CD4-positive, alpha-beta T cell treated with Interleukin-12 subunit alpha and Interleukin-12 subunit beta, for 1 hour (primary cell): ENCODE measurements around the gene RPS6KB2.
"Not testable (repeated sequence)": the region's sequence is repeated elsewhere in the genome, so short reads cannot be mapped to it uniquely, and the experiment has no call there.

Source experiments
- DNase-seq: peaks from one replicate; pipeline ENCODE4 v3.0.0-alpha.2; 2020

Gene RPS6KB2

DNA sequence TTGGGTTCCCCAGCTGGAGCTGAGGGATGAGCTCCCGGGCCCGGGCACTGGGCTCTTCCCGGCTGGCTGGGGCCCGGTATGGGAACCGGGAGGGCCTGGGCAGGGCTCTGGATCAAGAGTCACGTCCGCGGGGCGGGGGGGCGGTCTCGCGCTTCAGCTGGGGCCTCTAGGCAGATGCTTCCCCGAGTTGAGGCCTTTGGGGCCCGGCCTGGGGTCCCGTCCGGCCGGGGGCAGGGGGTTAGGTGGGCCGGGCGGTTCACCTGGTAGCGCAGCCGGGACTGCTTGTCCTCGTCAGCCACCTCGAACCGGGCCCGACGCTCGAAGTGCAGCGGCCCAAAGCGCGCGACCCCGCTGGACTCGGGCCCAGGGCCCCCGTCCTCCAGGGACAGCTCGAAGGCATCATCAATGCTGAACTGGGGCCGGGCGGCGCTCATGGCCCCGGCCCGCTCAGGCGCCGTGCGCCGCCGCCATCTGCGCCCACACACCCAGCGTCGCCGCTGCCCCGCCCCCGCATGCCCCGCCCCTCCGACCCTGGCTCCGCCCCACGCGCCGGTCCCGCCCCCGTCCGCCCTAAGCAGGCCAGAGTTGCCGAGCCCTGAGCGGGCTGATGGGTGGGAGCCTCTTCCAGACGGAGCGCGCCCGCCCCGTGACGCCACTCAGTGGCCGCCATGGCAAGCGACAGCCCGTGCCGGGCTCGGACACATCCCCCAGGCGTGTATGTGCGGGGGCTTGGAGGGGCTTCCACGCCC lies 40.6 kb downstream of the RPS6KB2 start, which contains the start of gene TMEM134:
Gene TMEM134, minus strand, starts transcription at position 493 of the 749 bp plus-strand sequence. Its CDS starts 59 bp downstream, at position 434.
- peak; percentile 93 for DNase-seq

DNA sequence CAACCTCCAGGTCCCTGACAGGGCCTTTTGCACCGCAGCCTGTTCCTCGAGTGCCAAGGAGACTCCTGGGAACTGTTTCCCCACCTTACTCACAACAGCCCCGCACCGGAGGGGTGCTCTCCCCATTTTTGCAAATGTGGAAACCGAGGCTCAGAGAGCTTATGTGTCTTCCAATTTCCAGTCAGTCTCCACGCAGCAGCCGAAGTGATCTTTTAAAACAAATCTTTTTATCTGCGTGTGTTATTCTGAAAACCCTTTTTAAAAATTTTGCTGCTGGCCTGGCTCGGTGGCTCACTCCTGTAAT lies 41.2 kb downstream of the RPS6KB2 start:
- no peak for DNase-seq

DNA sequence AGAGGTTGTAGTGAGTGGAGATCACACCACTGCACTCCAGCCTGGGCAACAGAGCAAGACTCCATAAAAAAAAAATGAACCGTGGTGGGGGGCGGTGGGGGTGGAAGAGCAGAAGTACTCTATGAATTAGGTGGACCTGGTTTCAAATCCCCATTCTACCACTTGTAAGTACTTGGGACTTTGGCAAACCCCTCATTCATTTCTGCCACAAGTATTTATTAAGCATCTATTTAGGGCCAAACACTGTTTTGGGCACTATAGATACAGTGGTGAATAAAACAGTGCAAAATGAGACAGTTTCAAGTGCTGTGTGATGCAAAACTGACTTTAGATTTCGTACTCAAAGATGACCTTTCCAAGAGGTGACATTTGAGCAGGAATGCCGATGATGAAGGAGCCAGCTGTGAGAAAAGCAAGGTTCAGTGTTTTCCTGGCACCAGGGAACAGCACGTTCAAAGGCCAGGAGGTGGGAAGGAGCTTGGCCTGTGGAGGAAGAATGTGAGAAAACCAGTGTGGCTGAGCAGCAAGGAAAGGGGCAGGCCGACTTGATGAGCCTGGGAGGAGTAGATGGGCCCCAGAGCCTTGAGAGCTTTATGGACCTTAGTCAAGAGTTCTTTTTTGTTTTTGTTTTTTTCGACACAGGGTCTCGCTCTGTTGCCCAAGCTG lies 42.2 kb downstream of the RPS6KB2 start:
- no peak for DNase-seq

DNA sequence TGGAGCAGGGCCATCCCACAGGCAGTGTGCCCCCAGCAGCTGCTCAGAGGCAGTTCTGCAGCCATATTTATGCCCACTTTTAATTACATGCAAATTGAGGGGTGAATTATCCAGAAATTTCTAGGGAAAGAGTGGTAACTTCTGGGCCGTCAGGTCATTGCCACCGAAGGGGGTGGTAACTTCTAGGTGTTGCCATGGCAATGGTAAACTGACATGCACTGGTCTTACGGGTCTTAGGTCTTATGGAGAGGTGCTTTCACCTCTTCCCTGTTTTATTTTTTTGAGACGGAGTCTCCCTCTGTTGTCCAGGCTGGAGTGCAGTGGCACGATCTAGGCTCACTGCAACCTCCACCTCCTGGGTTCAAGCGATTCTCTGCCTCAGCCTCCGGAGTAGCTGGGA lies 44.6 kb downstream of the RPS6KB2 start:
- DNase-seq, result no peak

DNA sequence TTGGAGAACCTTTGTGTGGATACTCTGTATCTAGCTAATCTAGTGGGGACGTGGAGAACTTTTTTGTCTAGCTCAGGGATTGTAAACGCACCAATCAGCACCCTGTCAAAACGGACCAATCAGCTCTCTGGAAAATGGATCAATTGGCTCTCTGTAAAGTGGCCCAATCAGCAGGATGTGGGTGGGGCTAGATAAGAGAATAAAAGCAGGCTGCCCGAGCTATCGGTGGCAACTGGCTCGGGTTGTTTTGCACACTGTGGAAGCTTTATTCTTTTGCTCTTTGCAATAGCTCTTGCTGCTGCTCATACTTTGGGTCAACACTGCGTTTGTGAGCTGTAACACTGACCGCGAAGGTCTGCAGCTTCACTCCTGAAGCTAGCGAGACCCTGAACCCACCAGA lies 48.4 kb downstream of the RPS6KB2 start:
- DNase-seq, result not testable (repeated sequence)

DNA sequence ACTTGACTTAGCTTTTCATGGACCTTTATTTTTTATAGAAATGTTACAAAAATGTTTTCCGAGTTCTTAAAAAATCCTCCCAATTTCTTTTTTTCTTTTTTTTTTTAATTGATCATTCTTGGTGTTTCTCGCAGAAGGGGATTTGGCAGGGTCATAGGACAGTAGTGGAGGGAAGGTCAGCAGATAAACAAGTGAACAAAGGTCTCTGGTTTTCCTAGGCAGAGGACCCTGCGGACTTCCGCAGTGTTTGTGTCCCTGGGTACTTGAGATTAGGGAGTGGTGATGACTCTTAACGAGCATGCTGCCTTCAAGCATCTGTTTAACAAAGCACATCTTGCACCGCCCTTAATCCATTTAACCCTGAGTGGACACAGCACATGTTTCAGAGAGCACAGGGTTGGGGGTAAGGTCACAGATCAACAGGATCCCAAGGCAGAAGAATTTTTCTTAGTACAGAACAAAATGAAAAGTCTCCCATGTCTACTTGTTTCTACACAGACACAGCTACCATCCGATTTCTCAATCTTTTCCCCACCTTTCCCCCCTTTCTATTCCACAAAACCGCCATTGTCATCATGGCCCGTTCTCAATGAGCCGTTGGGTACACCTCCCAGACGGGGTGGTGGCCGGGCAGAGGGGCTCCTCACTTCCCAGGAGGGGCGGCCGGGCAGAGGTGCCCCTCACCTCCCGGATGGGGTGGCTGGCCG lies 49.2 kb downstream of the RPS6KB2 start:
- DNase-seq, result not testable (repeated sequence)

DNA sequence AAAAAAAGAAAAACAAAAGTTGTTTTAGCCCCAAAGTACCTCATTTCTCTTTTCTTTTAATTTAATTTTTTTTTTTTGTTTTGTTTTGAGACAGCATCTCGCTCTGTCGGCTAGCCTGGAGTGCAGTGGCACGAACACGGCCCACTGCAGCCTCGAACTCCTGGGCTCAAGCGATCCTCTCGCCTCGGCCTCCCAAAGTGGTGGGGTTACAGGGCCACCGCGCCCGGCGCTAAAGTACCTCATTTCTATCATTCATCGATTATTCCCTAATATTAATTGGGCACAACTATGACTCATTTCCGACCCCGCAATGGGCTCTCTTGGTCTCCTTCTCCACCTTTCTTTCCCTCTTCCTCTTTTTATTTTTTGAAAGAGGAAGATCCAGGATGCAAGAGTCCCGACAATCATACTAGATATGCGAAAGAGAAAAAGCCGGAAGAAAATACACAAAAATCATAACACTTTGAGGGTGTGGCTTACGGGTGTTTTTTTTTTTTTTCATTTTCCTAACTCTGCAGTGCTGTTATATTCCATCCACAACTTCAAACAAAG lies 54.1 kb downstream of the RPS6KB2 start:
- no peak for DNase-seq

DNA sequence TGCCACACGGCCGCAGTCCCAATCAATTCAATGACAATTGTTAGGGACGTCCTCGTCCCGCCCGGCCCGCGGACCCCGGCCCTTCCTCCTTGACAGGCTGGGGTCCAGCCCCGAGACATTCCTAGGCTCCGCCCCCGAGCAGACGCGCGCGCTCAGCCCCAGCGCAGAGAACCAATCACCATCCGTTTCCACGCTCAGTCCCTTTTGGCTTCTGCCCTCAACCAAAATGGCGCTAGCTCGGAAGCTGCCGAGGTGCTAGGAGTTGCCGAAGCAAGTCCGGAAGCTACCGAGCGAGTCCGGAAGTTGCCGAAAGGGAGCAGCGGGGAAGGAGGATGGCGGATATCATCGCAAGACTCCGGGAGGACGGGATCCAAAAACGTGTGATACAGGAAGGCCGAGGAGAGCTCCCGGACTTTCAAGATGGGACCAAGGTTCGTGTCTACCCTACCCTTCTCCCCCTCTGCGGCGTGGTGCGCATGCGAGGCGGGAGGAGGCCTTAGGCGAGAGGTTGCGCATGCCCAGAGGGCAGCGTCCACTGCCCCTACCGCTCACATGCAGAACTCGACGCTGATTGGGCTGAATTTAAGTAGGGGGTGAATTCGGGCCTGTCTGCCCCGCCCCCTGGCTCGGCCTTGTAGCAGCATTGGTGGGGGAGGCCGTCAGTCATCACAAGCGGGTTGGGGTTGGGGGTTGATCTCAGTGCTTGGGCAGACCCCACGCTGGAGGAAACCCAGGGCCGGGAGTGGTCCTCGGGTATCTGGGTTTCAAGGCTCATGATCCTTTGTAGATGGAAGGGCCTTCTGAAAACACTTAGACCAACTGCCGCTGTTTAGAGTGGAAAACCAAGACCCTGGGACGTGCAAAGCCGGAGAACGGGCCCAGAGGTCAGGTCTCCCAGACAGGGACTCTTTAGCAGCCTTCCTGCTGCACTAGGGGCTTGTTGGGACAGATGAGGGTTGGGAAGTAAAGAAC lies 54.8 kb downstream of the RPS6KB2 start, which contains the start of gene AIP:
Gene AIP, plus strand, starts transcription at position 200 of the 972 bp plus-strand sequence. Its CDS starts 133 bp downstream, at position 333.
- peak; percentile 98 for DNase-seq

DNA sequence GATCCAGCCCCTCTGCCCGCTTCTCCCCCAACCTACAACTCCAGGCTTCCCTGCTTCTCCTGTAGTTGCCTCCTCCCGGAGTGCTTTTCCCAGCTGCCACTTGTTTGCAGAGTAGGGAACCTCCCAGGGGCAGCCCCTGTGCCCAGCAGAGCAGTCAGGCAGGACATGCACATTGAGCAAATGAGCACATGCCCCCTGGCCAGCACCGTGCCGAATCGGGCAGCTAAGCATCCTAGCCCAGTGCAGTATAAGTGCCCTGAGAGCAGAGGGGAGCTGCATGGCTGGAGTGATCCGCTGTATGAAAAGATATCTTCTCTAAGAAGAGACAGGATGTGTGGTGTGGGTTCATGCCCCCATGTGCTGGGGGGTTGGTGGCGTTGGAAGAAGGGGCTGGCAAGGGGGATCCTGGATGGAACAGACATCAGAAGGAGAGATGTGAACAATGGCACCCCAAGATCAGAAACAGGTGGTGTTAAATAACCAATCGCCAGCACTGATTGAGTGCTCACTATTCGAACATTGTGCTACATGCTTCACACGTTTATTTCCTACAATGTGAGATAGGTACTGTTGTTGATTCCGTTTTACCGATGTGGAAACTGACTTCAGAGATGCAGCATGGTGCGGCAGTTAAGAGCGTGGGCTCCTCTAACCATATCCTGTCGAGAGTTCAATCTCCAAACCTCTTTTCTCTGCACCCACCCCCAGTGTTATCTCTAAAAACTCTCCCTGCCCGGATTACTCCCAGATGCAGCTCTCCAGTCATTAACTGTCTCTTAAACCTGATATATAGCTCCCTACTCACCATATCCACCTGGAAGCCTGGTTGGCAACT lies 55.8 kb downstream of the RPS6KB2 start:
- peak; percentile 62 for DNase-seq

DNA sequence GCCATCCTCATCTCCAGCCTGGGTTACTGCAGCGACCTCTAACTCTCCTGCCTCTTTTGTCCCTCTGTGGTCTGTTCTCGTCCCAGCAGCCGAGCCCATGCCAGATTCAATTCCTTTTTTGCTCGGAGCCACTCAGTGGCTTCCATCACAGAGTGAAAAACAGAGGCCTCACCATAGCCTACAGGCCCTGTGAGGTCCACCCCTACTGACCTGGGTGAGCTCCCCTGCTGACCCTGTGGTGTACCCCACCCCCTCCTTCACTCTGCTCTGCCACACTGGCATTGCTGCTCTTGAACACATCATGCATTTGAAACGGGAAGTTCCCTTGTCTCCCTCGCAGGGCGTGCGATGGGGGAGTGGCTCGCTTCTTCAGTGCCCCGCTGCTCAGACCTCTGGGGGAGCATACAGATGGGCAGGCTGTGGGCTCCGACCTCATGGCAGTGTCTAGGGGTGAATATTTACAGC lies 56.6 kb downstream of the RPS6KB2 start:
- DNase-seq, result peak; percentile 69
